NCI-H524 (cell line): ENCODE results near the gene IFI27L1.
"Not testable (repeated sequence)": the region's sequence is repeated elsewhere in the genome, so short reads cannot be mapped to it uniquely, and the experiment has no call there.

ENCODE experiments used
- DNase-seq, 2 experiments: peaks; one replicate each; lab custom pipeline; 2025; lab: John Stamatoyannopoulos, UW

The IFI27L1 gene

GRCh38 chr14:94048691-94049624, 32.2 kb upstream of the IFI27L1 start:
- peak; percentile 93 to 98 for DNase-seq

GRCh38 chr14:94049625-94050023, 31.5 kb upstream of the IFI27L1 start:
- no peak for DNase-seq

GRCh38 chr14:94050231-94050880, 30.8 kb upstream of the IFI27L1 start:
- DNase-seq = no peak

- DNase-seq = peak in 1 of 2 experiments; percentile 37
Measured at GRCh38 chr14:94051115-94051514, 30.0 kb upstream of the IFI27L1 start.

GRCh38 chr14:94051779-94052178, 29.3 kb upstream of the IFI27L1 start:
- DNase-seq = no peak

- DNase-seq = no peak
Measured at GRCh38 chr14:94052199-94052598, 28.9 kb upstream of the IFI27L1 start.

- no peak for DNase-seq
Measured at GRCh38 chr14:94052662-94053061, 28.4 kb upstream of the IFI27L1 start.

GRCh38 chr14:94054401-94054800, 26.7 kb upstream of the IFI27L1 start:
- DNase-seq = no peak

GRCh38 chr14:94054936-94055335, 26.2 kb upstream of the IFI27L1 start:
- no peak for DNase-seq

- DNase-seq = no peak
Measured at GRCh38 chr14:94056579-94057308, 24.4 kb upstream of the IFI27L1 start.

- no peak for DNase-seq
Measured at GRCh38 chr14:94058128-94058673, 22.9 kb upstream of the IFI27L1 start.

GRCh38 chr14:94058674-94059138, 22.4 kb upstream of the IFI27L1 start:
- no peak for DNase-seq

GRCh38 chr14:94059998-94060397, 21.1 kb upstream of the IFI27L1 start:
- no peak for DNase-seq

GRCh38 chr14:94062344-94062940, 18.7 kb upstream of the IFI27L1 start:
- no peak for DNase-seq

- peak in 1 of 2 experiments; percentile 14 for DNase-seq
Measured at GRCh38 chr14:94066089-94066676, 14.9 kb upstream of the IFI27L1 start.

- not testable (repeated sequence) for DNase-seq
Measured at GRCh38 chr14:94072076-94072475, 9.0 kb upstream of the IFI27L1 start.

GRCh38 chr14:94074534-94074933, 6.6 kb upstream of the IFI27L1 start:
- no peak for DNase-seq

GRCh38 chr14:94075008-94075407, 6.1 kb upstream of the IFI27L1 start:
- no peak for DNase-seq

- no peak for DNase-seq
Measured at GRCh38 chr14:94077111-94077821, 3.8 kb upstream of the IFI27L1 start.

GRCh38 chr14:94077823-94078222, 3.3 kb upstream of the IFI27L1 start:
- no peak for DNase-seq
